ENCODE measurements around the gene CDC45.

Gene CDC45

DNA sequence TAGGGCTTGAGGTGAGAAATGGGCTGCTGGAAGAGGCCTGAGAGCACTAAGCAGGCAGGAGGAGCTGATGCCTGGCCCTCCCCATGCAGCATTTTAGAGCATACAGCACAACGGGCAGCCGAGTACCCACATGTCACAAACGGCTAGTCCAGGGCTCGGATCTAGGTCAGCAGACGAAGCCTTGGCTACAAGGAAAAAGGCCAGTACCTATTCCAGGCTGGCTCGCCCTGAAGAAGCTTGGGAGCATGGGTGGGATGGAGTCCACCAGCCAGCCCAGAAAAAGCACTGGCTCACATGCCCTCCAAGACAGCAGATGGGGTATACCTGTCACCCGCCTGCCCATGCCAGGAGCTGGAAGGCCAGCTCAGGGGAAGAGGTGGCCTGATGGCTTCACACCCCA, 10.3 kb upstream of the CDC45 start:
- H2AFZ ChIP-seq (ENCODE audit: low read length) = no peak overlapping the region
- H3K4me3 ChIP-seq (ENCODE audit: low read length, poor library complexity, severe bottlenecking) = no peak overlapping the region
- TF ChIP-seq, protein P1, sequence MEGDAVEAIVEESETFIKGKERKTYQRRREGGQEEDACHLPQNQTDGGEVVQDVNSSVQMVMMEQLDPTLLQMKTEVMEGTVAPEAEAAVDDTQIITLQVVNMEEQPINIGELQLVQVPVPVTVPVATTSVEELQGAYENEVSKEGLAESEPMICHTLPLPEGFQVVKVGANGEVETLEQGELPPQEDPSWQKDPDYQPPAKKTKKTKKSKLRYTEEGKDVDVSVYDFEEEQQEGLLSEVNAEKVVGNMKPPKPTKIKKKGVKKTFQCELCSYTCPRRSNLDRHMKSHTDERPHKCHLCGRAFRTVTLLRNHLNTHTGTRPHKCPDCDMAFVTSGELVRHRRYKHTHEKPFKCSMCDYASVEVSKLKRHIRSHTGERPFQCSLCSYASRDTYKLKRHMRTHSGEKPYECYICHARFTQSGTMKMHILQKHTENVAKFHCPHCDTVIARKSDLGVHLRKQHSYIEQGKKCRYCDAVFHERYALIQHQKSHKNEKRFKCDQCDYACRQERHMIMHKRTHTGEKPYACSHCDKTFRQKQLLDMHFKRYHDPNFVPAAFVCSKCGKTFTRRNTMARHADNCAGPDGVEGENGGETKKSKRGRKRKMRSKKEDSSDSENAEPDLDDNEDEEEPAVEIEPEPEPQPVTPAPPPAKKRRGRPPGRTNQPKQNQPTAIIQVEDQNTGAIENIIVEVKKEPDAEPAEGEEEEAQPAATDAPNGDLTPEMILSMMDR (conservative IDR thresholded peaks at IDR 0.05; ENCODE audit: low read length) = no peak
- TF ChIP-seq EZH2phosphoT487 (IDR thresholded peaks at IDR 0.05; ENCODE audit: borderline replicate concordance) = no peak
- H3K27me3 ChIP-seq (ENCODE audit: insufficient read depth, low read length, poor library complexity, severe bottlenecking) = no peaks in the 10 kb centered on the region
- no peaks in the 10 kb centered on the region for H3K4me1 ChIP-seq (ENCODE audit: insufficient read depth, low read length, poor library complexity, severe bottlenecking)
- H3F3A ChIP-seq (ENCODE audit: low read depth) = no peaks in the 10 kb centered on the region
- no peaks in the 10 kb centered on the region for H3K79me2 ChIP-seq (ENCODE audit: insufficient read depth, low read length)
- H3K9me3 ChIP-seq (ENCODE audit: insufficient read depth, low read depth, low read length) = no peaks in the 10 kb centered on the region
- no peak overlapping the region for H3K9ac ChIP-seq (ENCODE audit: low read depth, low read length, poor library complexity, severe bottlenecking)
- H3K4me2 ChIP-seq (ENCODE audit: low read depth, low read length, poor library complexity, severe bottlenecking) = no peak overlapping the region
- H3K36me3 ChIP-seq (ENCODE audit: insufficient read depth, low read length) = peaks cover 90% of the 10 kb centered on the region; the same call in 1 of the 2 replicates
- H4K20me1 ChIP-seq (ENCODE audit: insufficient read depth, low read length, poor library complexity, severe bottlenecking) = no peaks in the 10 kb centered on the region
- H3K9me2 ChIP-seq (replicated peaks; ENCODE audit: low read depth, low read length) = no peaks in the 10 kb centered on the region

DNA sequence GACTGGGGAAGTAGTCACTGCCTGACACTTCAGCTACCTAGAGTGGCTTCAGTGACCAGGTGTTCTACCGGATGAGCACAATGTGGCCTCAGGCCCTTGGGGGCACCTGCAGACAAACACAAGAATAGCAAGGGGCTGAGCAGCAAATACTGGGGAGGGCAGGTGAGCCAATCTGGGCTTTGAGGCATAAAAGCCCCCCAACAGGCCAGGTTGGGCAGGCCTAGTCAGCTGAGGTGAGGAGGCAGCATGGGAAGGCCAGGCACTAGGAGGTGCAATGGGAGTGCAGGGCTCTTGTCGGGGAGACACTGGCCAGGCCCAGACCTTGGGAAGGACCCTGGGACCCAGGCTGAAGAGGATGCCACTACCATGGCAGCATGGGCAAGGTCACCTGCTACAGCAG, 9.7 kb upstream of the CDC45 start:
- Histone ChIP-seq H3K9me3 (ENCODE audit: insufficient read depth, low read depth, low read length) (no peaks in the 10 kb centered on the region), H3K27me3 (ENCODE audit: insufficient read depth, low read length, poor library complexity, severe bottlenecking) (no peaks in the 10 kb centered on the region), H3K4me2 (ENCODE audit: low read depth, low read length, poor library complexity, severe bottlenecking) (no peak overlapping the region), H3K4me3 (ENCODE audit: low read length, poor library complexity, severe bottlenecking) (no peak overlapping the region), H4K20me1 (ENCODE audit: insufficient read depth, low read length, poor library complexity, severe bottlenecking) (no peaks in the 10 kb centered on the region), H3K9ac (ENCODE audit: low read depth, low read length, poor library complexity, severe bottlenecking) (no peak overlapping the region), H3K36me3 (ENCODE audit: insufficient read depth, low read length) (peaks cover 84% of the 10 kb centered on the region; the same call in 1 of the 2 replicates), H3K79me2 (ENCODE audit: insufficient read depth, low read length) (peaks cover 5% of the 10 kb centered on the region), H2AFZ (ENCODE audit: low read length) (no peak overlapping the region), H3K4me1 (ENCODE audit: insufficient read depth, low read length, poor library complexity, severe bottlenecking) (no peaks in the 10 kb centered on the region), H3F3A (ENCODE audit: low read depth) (no peaks in the 10 kb centered on the region), H3K9me2 (replicated peaks; ENCODE audit: low read depth, low read length) (no peaks in the 10 kb centered on the region)
- TF ChIP-seq EZH2phosphoT487 (IDR thresholded peaks at IDR 0.05; ENCODE audit: borderline replicate concordance) = no peak
- TF ChIP-seq, protein P1 (conservative IDR thresholded peaks at IDR 0.05; ENCODE audit: low read length) = no peak

GRCh38 chr22:19471572-19471971, 8.1 kb upstream of the CDC45 start:
- H4K20me1 ChIP-seq (ENCODE audit: insufficient read depth, low read length, poor library complexity, severe bottlenecking) = peaks cover 4% of the 10 kb centered on the region

More at GRCh38 chr22:19471572-19471971, 8.1 kb upstream of the CDC45 start:
- Histone ChIP-seq H3F3A (ENCODE audit: low read depth) (no peaks in the 10 kb centered on the region), H2AFZ (ENCODE audit: low read length) (no peak overlapping the region), H3K4me1 (ENCODE audit: insufficient read depth, low read length, poor library complexity, severe bottlenecking) (peaks cover 8% of the 10 kb centered on the region), H3K4me3 (ENCODE audit: low read length, poor library complexity, severe bottlenecking) (no peak overlapping the region), H3K9me3 (ENCODE audit: insufficient read depth, low read depth, low read length) (no peaks in the 10 kb centered on the region), H3K79me2 (ENCODE audit: insufficient read depth, low read length) (peaks cover 21% of the 10 kb centered on the region), H3K4me2 (ENCODE audit: low read depth, low read length, poor library complexity, severe bottlenecking) (no peak overlapping the region), H3K36me3 (ENCODE audit: insufficient read depth, low read length) (peaks cover 68% of the 10 kb centered on the region; the same call in 1 of the 2 replicates), H3K27me3 (ENCODE audit: insufficient read depth, low read length, poor library complexity, severe bottlenecking) (no peaks in the 10 kb centered on the region), H3K9me2 (replicated peaks; ENCODE audit: low read depth, low read length) (no peaks in the 10 kb centered on the region), H3K9ac (ENCODE audit: low read depth, low read length, poor library complexity, severe bottlenecking) (no peak overlapping the region)
- TF ChIP-seq, protein P1 (conservative IDR thresholded peaks at IDR 0.05; ENCODE audit: low read length) = no peak
- no peak for TF ChIP-seq EZH2phosphoT487 (IDR thresholded peaks at IDR 0.05; ENCODE audit: borderline replicate concordance)
